HG03103 (cell line): ENCODE results near the gene LKAAEAR1.

ENCODE experiments used
- ATAC-seq: cut with Tn5 transposase; IDR thresholded peaks from one replicate; pipeline ENCODE4 v1.9.1; 2021; ENCODE audit warnings: low read depth; ENCODE audit not compliant: unreplicated experiment

The LKAAEAR1 gene

DNA sequence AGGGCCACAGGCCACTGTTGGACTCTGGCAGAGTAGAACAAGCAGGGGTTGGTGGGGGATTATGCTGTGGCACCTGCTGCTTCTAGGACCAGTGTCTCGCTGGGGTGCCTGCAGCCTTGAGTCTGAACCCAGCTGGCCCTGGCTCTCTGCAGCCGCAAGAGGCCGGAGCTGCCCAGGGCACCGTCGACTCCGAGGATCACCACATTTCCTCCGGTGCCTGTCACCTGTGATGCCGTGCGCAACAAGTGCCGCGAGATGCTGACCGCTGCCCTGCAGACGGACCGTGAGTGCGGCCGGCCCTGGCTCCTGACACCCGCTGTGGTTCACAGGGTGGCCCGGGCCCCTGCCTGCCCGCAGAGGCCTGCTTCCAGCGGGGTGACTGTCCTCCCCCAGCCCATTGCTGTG, 15.0 kb downstream of the LKAAEAR1 start:
- no peak for ATAC-seq

DNA sequence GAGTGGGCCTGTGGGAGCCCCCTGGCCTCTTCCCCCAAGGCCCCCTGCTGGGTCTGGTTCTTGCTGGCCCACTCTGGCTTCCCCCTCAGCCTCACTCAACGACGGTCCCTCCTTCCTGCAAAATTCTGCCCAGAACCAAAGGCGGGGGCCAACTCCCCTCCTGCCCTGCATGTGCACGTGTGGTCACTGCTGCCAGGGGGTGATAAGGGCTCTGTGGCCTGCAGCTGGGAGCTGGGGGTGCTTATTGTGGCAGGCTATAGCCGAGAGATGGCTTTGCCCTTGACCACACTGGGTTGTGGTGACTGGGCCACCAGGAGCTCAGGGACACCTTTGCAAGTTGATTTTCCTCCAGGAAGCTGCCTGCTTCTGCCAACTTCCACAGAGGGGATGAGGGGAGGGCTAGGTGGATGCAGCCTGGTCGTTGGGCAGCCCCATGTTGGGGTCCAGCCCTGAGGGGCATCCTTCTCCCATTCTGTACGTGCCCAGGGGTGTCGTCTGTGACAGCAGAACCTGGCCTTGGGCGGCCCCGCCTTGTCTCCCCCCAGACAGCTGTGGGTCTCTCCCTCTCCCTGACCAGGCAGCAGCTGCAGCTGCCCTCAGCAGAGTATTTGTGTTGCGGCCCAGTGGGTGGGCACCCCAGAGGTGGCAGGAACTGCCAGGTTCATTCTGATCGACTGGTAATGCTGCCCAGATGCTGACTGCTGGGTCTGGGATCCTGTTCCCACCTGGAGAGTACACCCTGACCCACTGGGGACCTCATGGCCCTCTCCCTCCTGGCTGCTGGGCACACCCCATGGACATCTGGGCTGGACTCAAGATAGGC, 15.6 kb downstream of the LKAAEAR1 start:
- no peak for ATAC-seq

DNA sequence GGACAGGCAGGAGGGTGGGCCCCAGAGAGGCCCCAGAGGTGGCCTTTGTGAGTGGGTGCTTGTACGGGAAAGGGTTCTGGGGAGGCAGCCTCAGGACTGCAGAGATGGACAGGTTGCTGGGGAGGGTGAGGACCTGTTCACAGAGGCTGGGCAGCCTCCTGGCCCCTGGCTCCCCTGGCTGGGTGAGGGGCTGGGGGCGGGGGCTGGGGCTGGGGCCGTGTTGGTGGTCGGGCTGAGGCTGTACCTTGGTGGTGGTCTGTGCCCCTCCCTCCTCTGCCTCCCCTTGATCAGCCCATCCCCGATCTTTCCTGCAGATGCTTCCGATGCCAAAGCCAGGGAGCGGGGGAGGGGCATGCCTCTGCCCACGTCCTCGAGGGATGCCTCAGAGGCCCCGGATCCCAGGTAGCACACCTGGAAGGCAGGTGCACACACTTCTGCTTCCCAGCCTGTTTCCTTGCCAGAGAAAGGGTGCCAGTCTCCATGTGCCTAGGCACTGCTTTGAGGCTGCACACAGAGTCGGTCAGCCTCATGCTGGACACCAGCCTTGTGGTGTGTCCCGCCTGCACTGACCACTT, 16.4 kb downstream of the LKAAEAR1 start:
- ATAC-seq, result no peak

DNA sequence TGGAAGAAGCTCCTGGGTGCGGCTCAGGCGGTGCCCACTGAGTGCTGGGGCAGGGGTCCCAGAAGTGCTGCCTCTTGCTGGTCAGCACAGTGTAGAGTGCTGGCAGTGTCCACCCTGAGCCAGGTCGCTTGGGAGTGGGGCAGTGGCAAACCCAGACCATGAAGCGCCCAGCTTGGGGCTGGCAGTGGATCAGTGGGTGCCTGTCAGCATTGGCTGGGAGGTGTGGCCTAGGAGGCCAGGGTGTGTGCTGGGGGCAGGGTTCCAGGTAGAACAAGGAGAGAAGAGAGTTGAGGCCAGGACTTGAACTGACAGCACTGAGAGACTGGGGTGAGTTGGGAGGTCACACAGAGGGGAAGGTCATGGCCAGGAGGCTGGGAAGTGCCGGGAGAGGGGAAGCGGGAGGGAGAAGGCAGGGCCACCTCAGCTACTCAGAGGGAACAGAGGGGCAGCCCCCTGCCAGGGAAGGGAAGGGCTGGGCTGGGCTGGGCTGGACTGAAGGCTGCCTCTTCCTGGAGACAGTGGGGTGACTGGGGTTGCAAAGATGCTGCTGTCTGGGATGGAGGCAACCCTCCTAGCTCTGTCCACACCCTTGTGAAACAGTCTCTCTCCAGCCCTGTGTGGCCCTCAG, 17.1 kb downstream of the LKAAEAR1 start:
- ATAC-seq, result no peak

DNA sequence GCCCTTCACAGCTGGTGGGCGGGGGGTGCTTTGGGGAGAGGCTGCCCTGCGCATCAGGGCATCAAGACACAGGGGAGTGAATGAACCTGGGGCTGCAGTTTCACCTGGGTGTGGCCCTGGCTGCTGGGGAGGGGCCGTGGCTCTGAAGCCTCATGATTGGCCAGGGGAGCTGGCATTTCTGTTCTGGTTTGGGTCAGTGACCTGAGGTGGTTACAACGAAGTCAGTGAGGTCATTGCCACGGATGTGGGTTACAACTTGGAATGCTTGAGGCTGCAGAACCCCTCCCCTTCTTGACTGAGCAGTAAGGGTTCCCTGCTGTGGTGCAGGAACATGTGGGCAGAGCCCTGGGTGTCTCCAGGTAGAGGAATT, 18.2 kb downstream of the LKAAEAR1 start:
- peak; percentile 36 for ATAC-seq

DNA sequence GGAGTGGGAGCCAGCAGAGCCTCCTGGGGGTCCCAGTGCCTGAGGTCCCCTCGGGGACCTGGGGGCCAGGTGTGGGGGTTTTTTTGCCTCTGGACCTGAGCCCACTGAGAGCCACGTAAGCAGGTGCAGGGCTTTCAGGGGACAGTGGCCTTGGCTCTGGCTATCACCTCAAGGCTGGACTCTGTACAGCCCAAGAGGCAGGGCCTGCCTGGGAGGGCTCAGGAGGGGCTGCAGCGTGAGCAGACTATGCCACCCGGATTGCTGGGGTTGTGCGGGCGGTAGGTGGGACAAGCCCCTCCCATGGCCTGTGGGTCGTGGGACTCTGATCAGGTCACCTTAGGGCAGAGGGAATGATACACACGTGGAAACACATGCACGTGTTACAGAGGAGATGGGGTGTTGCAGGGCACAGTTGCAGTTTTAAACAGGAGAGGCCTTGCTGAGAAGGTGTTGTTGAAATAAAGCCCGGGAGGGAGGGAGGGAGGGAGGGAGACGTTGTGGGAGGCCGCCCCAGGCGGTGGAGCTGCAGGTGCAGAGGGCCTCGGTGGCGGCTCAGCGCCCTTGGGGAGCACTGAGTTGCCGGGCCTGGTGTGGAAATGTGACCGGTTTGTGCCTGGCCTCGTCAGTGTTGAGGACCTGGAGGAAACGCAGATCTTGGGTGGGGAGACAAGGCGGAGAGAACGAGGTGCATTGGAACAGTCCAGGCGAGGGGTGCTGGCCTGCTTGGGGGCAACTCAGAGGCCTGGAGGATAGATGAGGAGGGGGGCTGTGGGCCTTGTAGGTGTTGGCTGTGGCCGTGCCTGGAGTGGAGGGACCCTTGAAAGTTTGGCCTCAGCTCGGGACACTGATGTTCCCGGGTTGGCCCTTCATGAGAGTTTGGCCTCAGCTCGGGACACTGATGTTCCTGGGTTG, 18.9 kb downstream of the LKAAEAR1 start:
- ATAC-seq, result no peak

DNA sequence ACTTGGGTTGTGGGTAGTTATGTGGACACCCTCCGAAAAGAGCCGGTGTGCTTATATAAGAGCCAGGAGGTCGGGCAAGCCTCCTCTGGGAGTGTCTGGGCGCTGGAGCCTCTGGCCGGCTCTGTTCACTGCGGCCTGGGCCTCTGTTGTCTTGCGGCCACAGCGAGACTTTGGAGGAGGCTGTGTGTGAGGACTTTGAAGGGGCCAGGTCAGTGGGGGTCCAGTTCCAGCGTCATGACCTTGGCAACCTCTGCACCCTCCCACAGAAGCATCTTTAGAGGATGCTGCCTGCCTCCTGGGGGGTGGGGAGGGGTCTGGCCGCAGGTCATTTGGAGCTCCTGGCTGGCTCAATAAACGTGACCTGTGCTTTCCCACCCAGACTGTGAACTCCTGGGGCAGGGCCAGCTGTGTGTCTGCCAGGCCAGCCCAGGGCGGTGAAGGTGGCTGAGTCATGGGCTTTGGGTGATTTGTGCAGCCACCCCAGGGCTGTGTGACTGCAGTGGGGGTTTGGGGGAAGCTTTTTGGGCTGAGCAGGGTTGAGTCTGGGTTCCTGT, 20.0 kb downstream of the LKAAEAR1 start:
- no peak for ATAC-seq

DNA sequence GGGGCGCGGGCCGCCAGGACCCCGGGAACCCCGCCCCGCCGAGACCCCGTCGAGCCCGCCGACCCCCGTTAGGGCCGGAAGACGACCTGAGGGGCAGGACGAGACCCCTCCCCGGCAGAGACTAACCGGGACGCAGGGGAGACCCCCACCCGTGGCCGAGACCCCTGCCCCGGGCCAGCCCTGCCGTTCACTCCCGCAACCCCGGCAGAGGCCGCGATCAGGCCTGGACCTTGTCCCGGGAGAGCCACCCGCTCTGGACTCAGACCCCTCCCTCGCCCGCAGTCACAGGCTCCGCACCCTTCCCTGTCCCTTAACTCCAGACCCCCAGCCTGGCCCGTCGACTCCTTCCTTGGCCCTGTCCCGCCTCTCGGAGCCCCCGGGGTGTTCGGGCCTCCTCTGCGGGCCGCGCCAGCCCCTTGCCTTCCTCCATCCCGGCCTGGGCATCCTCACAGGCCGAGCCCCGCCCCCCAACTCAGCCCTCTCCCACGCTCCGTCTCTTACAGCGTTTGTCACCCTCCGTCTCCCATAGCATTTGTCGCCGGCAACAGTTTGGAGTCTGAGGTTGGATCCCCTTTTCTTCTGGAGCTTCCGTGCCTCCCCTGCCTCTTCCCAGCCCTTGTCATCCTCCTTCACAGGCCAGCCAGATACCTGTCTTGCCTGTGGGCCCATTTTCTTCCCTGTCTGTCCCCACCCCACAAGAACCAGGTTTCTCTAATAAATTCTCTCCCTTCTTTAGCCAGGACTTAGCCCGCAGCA, 20.6 kb downstream of the LKAAEAR1 start:
- no peak for ATAC-seq

DNA sequence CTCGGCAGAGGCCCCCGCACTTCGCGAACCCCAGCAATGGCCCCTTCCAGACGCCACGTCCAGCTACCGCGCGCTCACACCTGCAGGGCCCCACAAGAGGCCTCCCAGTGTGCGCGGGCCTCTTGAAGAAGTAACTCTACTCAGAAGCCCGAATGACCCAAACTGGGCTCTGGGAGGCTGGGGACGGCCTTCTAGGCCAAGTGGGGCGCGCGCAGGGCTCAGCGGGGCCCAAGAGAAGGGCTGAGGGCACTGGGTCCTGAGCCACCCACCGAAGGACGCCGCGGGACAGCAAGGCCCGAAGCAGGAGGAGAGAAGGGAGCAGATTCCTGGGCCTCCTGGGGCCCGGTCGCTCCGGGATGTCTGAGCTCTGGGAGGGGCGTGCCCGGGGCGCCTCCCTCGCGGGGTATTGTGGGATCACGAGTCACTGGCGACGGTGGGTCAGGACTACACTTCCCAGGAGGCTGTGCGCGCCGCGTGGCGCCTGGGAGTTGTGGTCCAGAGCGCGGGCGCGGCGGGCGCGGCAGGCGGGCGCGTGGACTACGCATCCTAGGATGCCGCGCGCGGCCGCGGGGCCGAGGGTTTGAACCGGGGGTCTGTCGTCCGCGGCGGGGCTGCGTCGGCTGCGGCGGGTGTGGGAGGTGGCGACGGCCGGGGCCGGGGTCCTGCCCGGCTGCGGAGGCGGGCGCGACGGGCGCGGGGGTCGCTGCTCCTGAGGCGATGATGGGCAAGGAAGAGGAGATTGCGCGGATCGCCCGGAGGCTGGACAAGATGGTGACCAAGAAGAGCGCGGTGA, 21.4 kb downstream of the LKAAEAR1 start, which contains the start of gene TCEA2:
Gene TCEA2 (plus strand): TSS at position 603 of the 793 bp plus-strand sequence. CDS start 115 bp downstream, at position 718.
- peak; percentile 68 for ATAC-seq

DNA sequence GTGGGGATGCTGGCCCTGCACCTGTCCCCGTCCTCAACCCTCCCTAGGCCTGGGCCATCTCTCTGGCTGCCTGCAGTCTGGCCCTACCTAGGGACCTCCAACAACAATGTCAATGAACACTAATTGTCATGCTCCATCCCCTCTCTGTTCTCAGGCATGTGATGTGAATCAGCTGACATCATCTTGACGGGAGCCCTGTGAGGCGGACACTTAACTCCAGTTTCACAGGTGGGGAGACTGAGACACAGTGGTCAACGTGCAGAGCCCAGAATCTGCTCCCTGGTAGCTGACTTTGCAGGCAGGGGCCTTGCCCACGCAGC, 22.0 kb downstream of the LKAAEAR1 start:
- ATAC-seq, result no peak

DNA sequence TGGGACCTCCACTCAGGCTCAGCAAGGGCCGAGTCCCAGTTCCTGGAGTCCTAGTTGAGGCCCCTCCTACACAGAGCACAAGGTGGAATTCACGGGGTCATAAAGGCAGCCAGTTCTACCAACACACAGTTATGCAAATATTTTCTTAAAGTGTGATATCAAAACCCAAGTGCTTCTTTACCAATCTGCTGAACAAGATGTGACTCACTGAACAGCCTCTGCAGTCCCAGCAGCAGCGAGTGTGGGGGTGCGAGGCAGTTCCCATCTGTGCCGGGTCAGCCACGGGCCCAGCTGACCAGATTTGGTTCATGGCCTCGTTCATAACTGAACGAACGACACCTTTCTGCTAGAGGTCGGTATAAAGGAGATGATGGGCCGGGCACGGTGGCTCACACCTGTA, 25.7 kb downstream of the LKAAEAR1 start:
- ATAC-seq, result no peak

DNA sequence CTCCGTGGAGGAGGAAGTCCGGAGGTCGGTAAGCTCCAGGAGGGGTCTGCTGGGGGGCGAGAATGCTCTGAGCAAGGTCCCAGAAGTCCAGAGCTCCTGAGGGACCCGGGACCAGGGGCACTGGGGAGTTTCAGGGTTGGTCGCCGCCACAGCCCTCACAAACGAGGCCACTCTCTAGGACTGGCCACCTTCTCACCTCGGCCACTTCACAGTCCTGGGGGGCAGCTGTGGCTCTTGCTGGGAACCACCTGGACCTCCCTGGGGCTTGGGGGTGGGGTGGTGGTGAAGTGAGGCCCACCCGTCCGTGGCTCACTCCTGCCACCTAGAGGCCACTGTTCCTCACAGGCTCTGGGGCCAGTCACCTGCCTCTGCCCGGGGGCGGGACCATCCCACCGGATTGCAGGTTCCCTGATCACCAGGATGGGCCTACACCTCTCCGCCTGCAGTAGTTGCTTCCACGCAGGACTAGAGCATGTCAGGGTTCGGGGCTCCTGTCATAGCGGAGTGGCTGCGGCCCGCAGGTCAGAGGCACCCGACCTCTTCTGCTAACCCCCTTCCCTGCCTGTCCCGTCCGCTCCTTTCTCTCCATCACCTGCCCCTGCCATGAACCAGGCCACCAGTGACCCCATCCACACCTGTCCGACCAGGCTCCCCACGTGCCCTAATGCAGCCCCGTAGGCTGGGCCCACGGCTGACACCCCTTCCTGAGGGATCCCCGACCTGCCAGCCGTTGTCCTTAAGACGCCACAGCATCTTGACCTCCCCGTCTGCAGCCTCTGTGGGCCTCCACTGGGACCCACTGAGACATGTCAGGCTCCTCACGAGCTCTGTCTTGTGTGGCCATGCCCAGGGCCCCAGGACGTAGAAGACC, 26.3 kb downstream of the LKAAEAR1 start:
- ATAC-seq, result peak; percentile 52

DNA sequence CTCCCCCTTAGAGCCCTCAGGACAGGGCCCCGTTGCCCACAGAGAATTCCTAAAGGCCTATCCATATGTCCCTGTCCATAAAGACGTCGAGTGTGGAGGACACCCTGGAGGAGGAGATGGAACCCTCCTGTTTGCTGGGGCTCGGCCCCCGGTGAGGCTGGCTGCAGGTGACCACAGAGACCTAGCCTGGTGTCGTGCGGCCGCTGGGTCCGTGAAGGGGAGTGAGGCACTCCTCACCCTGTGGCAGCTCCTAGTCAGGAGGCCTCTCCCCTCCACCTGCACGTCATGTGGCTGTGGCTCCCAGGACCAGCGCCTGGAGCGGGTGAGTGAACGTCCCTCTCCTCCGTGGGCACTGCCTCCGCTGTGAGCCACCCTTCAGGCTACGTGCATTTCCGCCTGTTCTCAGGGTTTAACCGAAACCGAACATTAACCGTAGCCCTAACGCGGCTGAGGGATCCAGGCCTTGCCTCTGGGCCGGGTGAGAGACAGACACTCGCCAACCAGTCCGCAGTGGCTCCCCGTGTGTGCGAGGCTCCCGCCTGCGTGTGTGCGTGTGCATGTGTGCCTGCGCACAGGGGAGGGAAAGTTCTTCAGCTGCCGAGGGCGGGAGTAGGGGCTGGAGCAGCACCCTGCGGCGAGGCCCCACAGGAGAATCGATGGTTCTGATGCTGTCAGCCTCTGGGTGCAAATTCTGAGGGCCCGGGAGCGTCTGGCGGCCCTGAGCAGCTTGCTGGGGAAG, 27.1 kb downstream of the LKAAEAR1 start:
- ATAC-seq, result peak; percentile 15

DNA sequence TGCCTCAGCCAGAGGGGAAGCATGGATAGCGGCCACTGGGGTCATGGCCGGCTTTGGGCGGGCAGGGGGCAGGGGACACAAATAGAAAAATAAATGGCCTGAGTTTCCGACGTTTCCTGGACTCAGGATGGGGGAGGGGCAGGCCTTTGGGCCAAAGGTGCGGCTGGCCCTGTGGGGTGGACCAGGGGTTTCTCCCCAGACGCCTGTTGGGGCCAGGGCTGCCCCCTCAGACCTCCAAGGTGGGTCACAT, 27.6 kb downstream of the LKAAEAR1 start:
- ATAC-seq, result no peak

DNA sequence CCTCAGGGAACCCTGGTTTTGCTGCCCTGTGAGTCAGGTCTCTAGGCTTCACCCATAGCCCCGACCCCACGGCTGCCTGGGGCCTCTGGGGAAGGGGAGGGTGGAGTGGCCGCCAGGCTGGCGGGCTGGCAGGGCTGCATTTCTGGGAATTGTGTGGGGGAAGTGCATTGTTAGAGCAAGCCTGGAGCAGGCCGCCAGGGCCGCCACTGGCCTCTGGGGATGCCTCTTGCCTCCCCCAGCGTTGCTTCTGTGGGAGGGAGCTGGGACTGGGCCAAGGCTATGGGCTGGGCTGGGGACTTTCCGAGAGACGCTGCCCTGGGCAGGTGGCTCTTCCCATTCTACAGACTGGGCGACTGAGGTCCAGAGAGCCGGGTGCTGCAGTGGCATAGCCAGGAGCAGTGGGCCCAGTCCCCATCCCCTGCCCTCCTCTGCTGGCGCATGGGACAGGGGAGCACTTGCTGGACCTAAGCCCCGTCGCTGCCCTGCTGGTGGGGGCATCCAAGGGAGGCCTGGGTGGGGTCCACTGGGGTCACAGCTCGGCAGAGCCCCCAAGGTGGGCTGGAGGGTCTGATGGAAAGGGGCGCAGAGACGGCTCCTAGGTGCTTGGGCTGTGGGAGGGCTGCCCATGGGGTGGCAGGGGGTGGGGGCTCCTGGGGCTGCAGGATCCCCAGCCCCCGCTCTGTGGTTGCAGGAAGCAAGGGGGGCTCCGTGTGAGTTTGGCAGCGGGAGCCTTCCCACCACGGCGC, 28.1 kb downstream of the LKAAEAR1 start:
- ATAC-seq, result no peak

DNA sequence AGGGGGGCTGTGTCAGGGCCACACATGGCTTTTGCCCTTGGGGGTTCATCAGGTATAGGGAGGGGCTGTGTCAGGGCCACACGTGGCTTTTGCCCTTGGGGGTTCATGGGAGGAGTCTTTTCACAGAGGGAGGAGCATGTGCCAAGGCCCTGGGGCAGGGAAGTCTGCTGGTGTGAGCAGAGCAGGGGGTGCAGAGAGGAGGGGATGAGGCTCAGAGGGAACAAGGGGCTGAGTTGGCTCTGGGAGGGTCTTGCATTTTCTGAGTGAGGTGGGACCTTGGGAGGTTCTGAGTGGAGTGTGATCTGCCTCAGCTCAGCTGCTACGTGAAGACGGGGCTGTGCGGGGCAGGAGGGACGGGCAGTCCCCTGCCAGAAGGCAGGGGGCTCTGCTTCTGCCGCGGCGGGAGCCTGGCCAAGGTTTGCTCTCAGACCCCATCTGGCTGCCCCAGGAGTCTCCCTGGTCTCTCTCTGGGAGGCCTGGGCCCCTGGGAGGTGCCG, 28.8 kb downstream of the LKAAEAR1 start:
- no peak for ATAC-seq
